Esophagus squamous epithelium (tissue), 5 donors: ENCODE results near the gene LAMA1. TPM values are rescaled to one million over a fixed set of nuclear protein-coding genes. Genes with fewer than 3 reads are reported as not detected.

Experiments used
- DNase-seq: peaks from one replicate; lab custom pipeline; 2025; lab: John Stamatoyannopoulos, UW
- H3K27ac ChIP-seq, 4 donors: fragments of 200-600 bp; sonication (generic); one replicate each; pipeline ENCODE4 v1.5.1; 2016 to 2019; ENCODE audit warnings: mild to moderate bottlenecking in 1 of 4
- H3K27me3 ChIP-seq, 4 donors: fragments of 200-600 bp; sonication (generic); 1 replicate in 3 of 4; 2 replicates in 1 of 4; pipeline versions ENCODE4 v1.5.1 to v1.6.0; 2017 to 2021; ENCODE audit warnings: antibody characterized with exemption in 1 of 4
- H3K36me3 ChIP-seq, 3 donors: fragments of 200-600 bp; sonication (generic); one replicate each; pipeline ENCODE4 v1.5.1; 2016 to 2019
- H3K4me1 ChIP-seq, 3 donors: fragments of 200-600 bp; sonication (generic); one replicate each; pipeline ENCODE4 v1.5.1; 2017 to 2019
- H3K4me3 ChIP-seq, 4 donors: fragments of 200-600 bp; sonication (generic); 1 replicate in 3 of 4; 2 replicates in 1 of 4; pipeline ENCODE4 v1.5.1; 2016 to 2019; ENCODE audit warnings: mild to moderate bottlenecking in 2 of 4, moderate library complexity in 1 of 4
- H3K9me3 ChIP-seq, 3 donors: fragments of 200-600 bp; sonication (generic); one replicate each; pipeline ENCODE4 v1.5.1; 2016 to 2019
- CTCF ChIP-seq, 6 experiments: fragments of 450-650 bp in 4 of 6; fragments of 200-600 bp in 2 of 6; sonication (generic) in 2 of 6; IDR thresholded peaks; one replicate each; pipeline ENCODE4 v1.5.1; 2016 to 2019; ENCODE audit warnings: antibody characterized with exemption in 6 of 6, mild to moderate bottlenecking in 4 of 6, moderate library complexity in 4 of 6
- POLR2A ChIP-seq, 4 donors: fragments of 450-650 bp; IDR thresholded peaks; one replicate each; pipeline ENCODE4 v1.6.1; 2017; ENCODE audit warnings: antibody characterized with exemption in 4 of 4, mild to moderate bottlenecking in 4 of 4, moderate library complexity in 3 of 4
- WGBS, 2 donors: methylation state at CpG; one replicate each; pipeline ENCODE4 v1.1.5; 2018; 5-methylcytosine and 5-hydroxymethylcytosine counted together
- intact Hi-C: fragments of 100-400 bp; cut with DNase I; formaldehyde crosslinking; loops from one replicate; pipeline ENCODE4 v1.15.0; 2022
- small RNA-seq, 4 donors: library from RNA; depleted of rRNA; stranded (forward); fragments of <200 nt; gene quantifications; one replicate each; pipeline ENCODE3, GENCODE V24; 2016
- total RNA-seq, 4 donors: library from RNA; depleted of rRNA; stranded (reverse); fragments of >200 nt; gene quantifications; one replicate each; pipeline ENCODE4 v1.1.0, GENCODE V29; 2016
- donor health status: DM: yes; HTN: yes; CAD: no.

Gene LAMA1
- total RNA-seq, 4 donors from 2014 or later: 0.08 to 2.7 (median 1.6) TPM

GRCh38 chr18:6917072-6917471 is 200.5 kb downstream of the LAMA1 start:
- TF ChIP-seq CTCF (IDR thresholded peaks at IDR 0.05) (no peak), POLR2A (IDR thresholded peaks at IDR 0.05) (no peak)
- no peak overlapping the region for H3K27ac ChIP-seq
- H3K4me1 ChIP-seq: no peaks in the 10 kb centered on the region
- WGBS, 2 donors: 43 to 50% methylated on average over 3 of the region's 3 CpGs
- H3K36me3 ChIP-seq: peaks cover 0 to 5% (median 0%) of the 10 kb centered on the region in 3 donors
- H3K27me3 ChIP-seq: no peaks in the 10 kb centered on the region
- no peak for DNase-seq
- no peaks in the 10 kb centered on the region for H3K9me3 ChIP-seq
- H3K4me3 ChIP-seq: no peak overlapping the region
- intact Hi-C loops: no loop called here

GRCh38 chr18:6901286-6901926 is 216.2 kb downstream of the LAMA1 start:
- H3K36me3 ChIP-seq: peaks cover 0 to 12% (median 0%) of the 10 kb centered on the region in 3 donors
- 66 to 73% methylated on average over 3 of the region's 3 CpGs for WGBS, 2 donors
- DNase-seq: no peak
- no peaks in the 10 kb centered on the region for H3K4me1 ChIP-seq
- H3K4me3 ChIP-seq: no peak overlapping the region
- H3K9me3 ChIP-seq: no peaks in the 10 kb centered on the region
- H3K27ac ChIP-seq: no peak overlapping the region
- intact Hi-C loops: no loop called here
- TF ChIP-seq CTCF (IDR thresholded peaks at IDR 0.05) (no peak), POLR2A (IDR thresholded peaks at IDR 0.05) (no peak)
- no peaks in the 10 kb centered on the region for H3K27me3 ChIP-seq

GRCh38 chr18:6891788-6892187 is 225.8 kb downstream of the LAMA1 start:
- H3K27me3 ChIP-seq: no peaks in the 10 kb centered on the region
- intact Hi-C loops: no loop called here
- no peak overlapping the region for H3K4me3 ChIP-seq
- no peak overlapping the region for H3K27ac ChIP-seq
- TF ChIP-seq CTCF (IDR thresholded peaks at IDR 0.05): no peak
- no peaks in the 10 kb centered on the region for H3K4me1 ChIP-seq
- no peak for DNase-seq
- H3K36me3 ChIP-seq: peaks cover 0 to 20% (median 0%) of the 10 kb centered on the region in 3 donors
- 81 to 84% methylated on average over 3 of the region's 3 CpGs for WGBS, 2 donors
- H3K9me3 ChIP-seq: no peaks in the 10 kb centered on the region

Small RNA genes within 50 kb of the gene (small RNA-seq; reads per million reads assigned to genes)
- 0 reads per million in 4 donors for gene RNU6-916P

Other genes with a start within 250 kb of the LAMA1 start
- gene LRRC30, start 113.3 kb upstream of the LAMA1 start, total RNA-seq: not detected